ENCODE data around the gene ALG6.
"Not testable (repeated sequence)": the region's sequence is repeated elsewhere in the genome, so short reads cannot be mapped to it uniquely, and the experiment has no call there.

ALG6 gene

GRCh38 chr1:63414691-63415365, 47.4 kb downstream of the ALG6 start:
- no peak for DNase-seq (ENCODE audit: low read depth)

GRCh38 chr1:63418101-63418500, 50.7 kb downstream of the ALG6 start:
- no peak for DNase-seq (ENCODE audit: low read depth)

- not testable (repeated sequence) for DNase-seq (ENCODE audit: low read depth)
Observed at GRCh38 chr1:63420746-63421145, 53.3 kb downstream of the ALG6 start.

DNA sequence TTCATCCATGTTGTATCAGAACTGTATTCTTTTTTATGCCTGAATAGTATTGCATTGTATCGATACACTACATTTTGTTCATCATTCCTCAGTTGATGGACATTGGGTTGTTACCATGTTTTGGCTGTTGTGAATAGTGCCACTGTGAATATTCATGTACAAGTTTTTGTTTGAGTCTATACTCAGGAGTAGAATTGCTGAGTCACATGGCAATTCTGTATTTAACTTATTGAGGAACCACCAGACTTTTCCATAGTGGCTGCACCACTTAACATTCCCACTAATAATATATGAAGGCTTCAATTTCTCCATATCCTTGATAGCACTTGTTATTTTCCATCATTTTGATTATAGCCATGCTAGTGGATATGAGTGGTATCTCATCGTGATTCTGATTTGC, 56.2 kb downstream of the ALG6 start:
- DNase-seq (ENCODE audit: low read depth) = no peak

DNA sequence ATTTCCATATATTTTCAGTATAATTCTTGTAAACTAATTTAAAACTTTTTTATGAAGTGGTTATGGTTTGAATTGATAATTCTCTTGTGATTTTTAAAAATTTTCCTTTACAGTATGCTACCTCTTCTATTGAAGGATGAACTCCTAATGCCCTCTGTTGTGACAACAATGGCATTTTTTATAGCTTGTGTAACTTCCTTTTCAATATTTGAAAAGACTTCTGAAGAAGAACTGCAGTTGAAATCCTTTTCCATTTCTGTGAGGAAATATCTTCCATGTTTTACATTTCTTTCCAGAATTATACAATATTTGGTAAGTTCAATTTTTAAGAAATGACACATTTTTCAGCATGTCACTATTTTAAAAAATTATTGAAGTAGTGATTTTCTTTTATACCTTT, 61.4 kb downstream of the ALG6 start:
- no peak for DNase-seq (ENCODE audit: low read depth)

- DNase-seq (ENCODE audit: low read depth) = no peak
Observed at GRCh38 chr1:63429281-63429680, 61.9 kb downstream of the ALG6 start.

DNA sequence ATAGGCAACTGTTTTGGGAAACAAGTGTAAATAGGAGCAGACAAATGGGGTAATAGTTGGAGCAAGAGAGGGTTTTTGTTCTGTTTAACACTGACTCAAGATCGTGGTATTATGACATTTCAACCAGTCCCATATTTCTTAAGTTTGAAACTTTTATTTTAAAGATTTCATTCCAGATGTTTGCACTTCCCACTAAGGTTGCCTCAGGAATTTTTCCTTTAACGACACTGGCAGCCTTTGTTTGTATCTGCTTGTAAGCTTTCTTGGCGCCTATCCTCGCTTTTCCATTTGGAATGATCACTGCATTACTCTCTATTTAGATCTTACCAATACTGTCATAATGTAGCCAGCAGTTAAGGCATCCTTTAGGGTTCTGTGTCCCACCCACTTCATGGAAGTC, 67.7 kb downstream of the ALG6 start:
- no peak for DNase-seq (ENCODE audit: low read depth)

- DNase-seq (ENCODE audit: low read depth) = peak; percentile 24
Observed at GRCh38 chr1:63442141-63442475, 74.7 kb downstream of the ALG6 start.

- peak; percentile 28 for DNase-seq (ENCODE audit: low read depth)
Observed at GRCh38 chr1:63448731-63449246, 81.4 kb downstream of the ALG6 start.

DNA sequence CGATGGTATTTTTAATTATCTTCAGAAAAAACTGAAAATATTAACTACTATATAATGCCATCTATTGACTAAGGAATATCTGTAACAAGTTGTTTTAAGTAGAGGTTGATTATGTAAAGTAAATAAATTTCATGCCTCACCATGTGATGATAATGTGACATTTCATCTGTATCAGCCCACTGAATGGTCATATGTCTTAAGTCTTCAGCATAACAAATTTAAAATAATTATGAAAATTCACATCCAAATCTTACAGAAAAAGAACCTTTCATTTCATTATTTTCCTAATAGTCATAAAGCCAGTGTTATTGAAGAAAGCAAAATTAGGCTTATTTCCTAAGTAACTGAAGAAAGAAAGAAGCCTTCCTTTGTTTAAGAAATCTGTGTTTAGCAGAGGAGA, 83.0 kb downstream of the ALG6 start:
- DNase-seq (ENCODE audit: low read depth) = no peak

DNA sequence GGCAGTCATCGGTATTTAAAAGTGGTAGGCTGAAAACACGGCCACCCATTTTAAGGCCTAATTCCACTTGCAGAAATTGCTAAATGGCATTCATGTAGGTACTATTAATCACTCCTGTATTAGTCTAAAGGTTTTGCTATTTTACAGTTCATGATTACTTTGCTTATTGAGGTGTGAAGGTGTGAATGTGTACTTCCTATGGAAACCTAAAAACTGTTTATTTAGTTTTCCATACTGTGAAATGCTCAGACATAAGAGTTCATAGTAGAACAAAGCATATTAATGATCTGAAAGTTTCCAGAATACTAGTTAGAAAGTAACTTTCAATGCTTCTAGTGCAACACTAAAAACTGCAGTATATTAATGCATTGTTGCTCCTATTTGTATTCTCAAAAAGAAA, 85.8 kb downstream of the ALG6 start:
- DNase-seq (ENCODE audit: low read depth) = no peak

GRCh38 chr1:63454269-63454668, 86.8 kb downstream of the ALG6 start:
- DNase-seq (ENCODE audit: low read depth) = peak; percentile 22

DNA sequence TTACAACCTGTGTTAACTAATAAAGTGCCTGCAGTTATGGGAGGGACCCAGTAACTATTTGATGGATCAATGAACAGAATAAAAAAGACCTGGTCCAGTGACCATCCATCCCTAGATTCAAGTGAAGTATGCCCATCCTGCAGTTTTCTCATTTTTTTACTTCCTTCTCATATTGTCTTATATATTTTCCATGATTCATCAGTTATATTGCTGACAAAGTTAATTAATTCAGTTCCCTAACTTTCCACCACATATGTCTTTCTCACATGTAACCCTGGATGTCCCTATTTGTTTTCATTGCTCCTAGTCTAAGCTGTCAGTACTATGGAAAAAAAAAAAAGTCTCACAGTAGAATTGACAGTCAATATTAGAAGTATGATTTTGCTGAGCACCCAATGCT, 91.3 kb downstream of the ALG6 start:
- DNase-seq (ENCODE audit: low read depth) = no peak

- DNase-seq (ENCODE audit: low read depth) = no peak
Observed at GRCh38 chr1:63461661-63462230, 94.3 kb downstream of the ALG6 start.

DNA sequence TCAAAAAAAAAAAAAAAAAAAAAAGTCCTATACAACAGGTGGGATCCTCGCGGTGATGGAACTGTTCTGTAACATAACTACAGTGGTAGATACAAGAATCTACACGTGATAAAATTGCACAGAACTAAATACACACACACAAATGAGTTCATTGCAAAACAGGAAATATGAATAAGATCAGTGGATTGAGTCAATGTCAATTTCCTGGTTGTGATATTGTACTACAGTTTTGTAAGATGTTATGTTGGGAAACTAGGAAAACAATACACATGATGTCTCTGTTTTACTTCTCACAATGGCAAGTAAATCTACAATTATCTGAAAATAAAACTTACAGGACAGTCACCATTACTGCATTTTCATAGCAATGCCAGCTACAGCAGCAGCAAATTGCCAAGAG, 95.8 kb downstream of the ALG6 start:
- peak; percentile 65 for DNase-seq (ENCODE audit: low read depth)

DNA sequence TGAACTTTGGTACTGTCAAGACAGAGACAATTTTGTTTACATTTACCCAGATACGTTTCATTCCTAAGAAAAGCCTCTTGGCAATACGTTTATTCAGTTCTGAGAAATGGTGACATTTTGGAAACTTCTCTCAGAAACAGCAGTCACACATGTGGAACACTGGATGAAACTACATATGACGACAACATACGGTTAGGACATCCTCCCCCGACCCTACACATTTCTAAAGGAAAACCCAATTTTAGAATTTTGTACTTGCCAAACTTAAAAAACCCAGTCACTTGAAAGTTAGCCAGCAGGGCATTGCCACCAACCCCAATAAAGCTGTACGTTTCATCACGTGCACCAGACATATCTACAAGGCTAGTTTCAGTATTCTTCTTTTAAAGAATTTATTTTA, 98.8 kb downstream of the ALG6 start:
- no peak for DNase-seq (ENCODE audit: low read depth)

GRCh38 chr1:63466759-63467158, 99.3 kb downstream of the ALG6 start:
- no peak for DNase-seq (ENCODE audit: low read depth)

DNA sequence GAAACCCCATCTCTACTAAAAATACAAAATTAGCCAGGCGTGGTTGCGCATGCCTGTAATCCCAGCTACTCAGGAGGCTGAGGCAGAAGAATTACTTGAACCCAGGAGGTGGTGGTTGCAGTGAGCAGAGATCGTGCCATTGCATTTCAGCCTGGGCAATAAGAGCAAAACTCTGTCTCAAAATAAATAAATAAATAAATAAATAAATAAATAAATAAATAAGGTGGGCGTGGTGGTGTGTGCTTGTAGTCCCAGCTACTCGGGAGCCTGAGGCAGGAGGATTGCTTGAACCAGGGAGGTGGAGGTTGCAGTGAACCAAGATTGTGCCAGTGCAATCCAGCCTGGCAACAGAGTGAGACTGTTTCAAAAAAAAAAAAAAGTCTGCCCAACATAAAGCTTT, 101.3 kb downstream of the ALG6 start:
- DNase-seq (ENCODE audit: low read depth) = not testable (repeated sequence)

GRCh38 chr1:63475761-63476160, 108.3 kb downstream of the ALG6 start:
- DNase-seq (ENCODE audit: low read depth) = peak; percentile 57

DNA sequence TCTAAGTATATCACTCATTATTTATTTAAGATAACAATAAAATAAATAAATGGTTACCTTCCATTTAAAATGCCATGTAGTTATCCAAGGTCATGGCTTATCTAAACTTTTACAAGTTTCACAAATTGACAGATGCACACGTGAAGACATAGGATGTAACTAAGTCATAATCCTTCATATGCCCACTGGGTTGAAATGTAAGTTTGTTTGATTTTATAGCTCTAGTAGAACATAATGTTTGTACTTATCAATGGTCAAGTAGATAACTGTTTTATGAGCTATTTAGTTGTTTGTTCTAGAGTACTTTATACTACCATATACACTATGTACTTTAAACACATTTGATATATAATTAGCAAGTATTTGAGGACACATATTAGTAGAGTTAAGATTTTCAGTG, 112.6 kb downstream of the ALG6 start:
- DNase-seq (ENCODE audit: low read depth) = no peak

GRCh38 chr1:63486629-63487028, 119.2 kb downstream of the ALG6 start:
- DNase-seq (ENCODE audit: low read depth) = no peak

DNA sequence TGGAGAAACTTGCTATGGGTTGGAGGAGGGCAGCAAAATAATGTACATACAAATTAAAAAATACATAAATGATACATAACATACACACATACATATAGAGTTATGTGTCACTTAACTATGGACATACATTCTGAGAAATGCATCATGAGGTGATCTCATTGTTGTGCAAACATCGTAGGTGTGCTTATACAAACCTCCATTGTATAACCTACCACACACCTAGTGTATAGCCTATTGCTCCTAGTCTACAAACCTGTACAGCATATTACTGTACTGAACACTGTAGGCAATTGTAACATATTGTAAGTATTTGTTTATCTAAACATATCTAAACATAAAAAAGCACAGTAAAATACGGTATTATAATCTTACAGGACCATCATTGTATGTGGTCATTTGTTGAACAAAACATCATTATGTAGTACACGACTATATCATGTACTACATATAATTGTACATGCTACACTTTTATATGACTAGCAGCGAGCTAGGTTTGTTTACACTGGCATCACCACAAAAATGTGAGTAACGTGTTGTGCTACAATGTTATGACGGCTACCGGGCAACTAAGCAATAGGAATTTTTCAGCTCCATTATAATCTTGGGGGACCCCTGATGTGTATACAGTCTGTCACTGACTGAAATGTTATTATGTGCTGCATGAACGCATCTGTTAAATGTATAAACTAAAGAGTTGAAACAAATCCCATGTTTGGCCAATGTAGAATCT, 120.1 kb downstream of the ALG6 start:
- peak; percentile 66 for DNase-seq (ENCODE audit: low read depth)
